MM.1S (cell line): ENCODE data around the gene SMIM17.

Experiments used
- DNase-seq: peaks from one replicate; pipeline ENCODE4 v3.0.0-alpha.2; 2015
- H2AFZ ChIP-seq: fragments of 300-600 bp; sonication (generic); 2 replicates; pipeline ENCODE4 v1.6.0; 2016; ENCODE audit warnings: antibody characterized with exemption, low read length
- H3F3A ChIP-seq: fragments of 300-600 bp; sonication (generic); 2 replicates; pipeline ENCODE4 v1.6.1; 2016; ENCODE audit warnings: mild to moderate bottlenecking, antibody characterized with exemption, low read length, moderate library complexity, mixed read lengths; ENCODE audit not compliant: insufficient read depth
- H3K27ac ChIP-seq: fragments of 300-600 bp; sonication (generic); 2 replicates; pipeline ENCODE4 v1.5.1; 2016; ENCODE audit warnings: mild to moderate bottlenecking, low read length
- H3K27me3 ChIP-seq: fragments of 300-600 bp; sonication (generic); replicated peaks from 2 replicates; pipeline ENCODE4 v1.6.0; 2016; ENCODE audit warnings: low read length; ENCODE audit not compliant: insufficient read depth
- H3K36me3 ChIP-seq: fragments of 300-600 bp; sonication (generic); replicated peaks from 2 replicates; pipeline ENCODE4 v1.6.1; 2016; ENCODE audit warnings: mild to moderate bottlenecking, low read length, mixed read lengths; ENCODE audit not compliant: insufficient read depth
- H3K4me1 ChIP-seq: fragments of 300-600 bp; sonication (generic); 2 replicates; pipeline ENCODE4 v1.6.1; 2016; ENCODE audit warnings: low read length, mixed read lengths
- H3K4me2 ChIP-seq: fragments of 300-600 bp; sonication (generic); 2 replicates; pipeline ENCODE4 v1.6.0; 2016; ENCODE audit warnings: low read depth, low read length
- H3K4me3 ChIP-seq: fragments of 300-600 bp; sonication (generic); 2 replicates; pipeline ENCODE4 v1.5.1; 2016; ENCODE audit warnings: low read length, mixed read lengths
- H3K79me2 ChIP-seq: fragments of 300-600 bp; sonication (generic); 2 replicates; pipeline ENCODE4 v1.6.1; 2016; ENCODE audit warnings: mixed run types, low read length, mixed read lengths
- H3K9ac ChIP-seq: fragments of 300-600 bp; sonication (generic); 2 replicates; pipeline ENCODE4 v1.6.1; 2016; ENCODE audit warnings: low read length, mixed read lengths
- H3K9me2 ChIP-seq: fragments of 300-600 bp; sonication (generic); replicated peaks from 2 replicates; pipeline ENCODE4 v1.6.1; 2016; ENCODE audit warnings: mild to moderate bottlenecking, low read length, mixed read lengths; ENCODE audit not compliant: insufficient read depth
- H3K9me3 ChIP-seq: fragments of 300-600 bp; sonication (generic); replicated peaks from 2 replicates; pipeline ENCODE4 v1.6.1; 2016; ENCODE audit warnings: mild to moderate bottlenecking, low read length, mixed read lengths; ENCODE audit not compliant: insufficient read depth
- H4K20me1 ChIP-seq: fragments of 300-600 bp; sonication (generic); 2 replicates; pipeline ENCODE4 v1.6.1; 2016; ENCODE audit warnings: mild to moderate bottlenecking, low read length, moderate library complexity, mixed read lengths; ENCODE audit not compliant: insufficient read depth
- CTCF ChIP-seq: fragments of 300-600 bp; sonication (generic); IDR thresholded peaks from 2 replicates; pipeline ENCODE4 v1.5.1; 2016; ENCODE audit warnings: antibody characterized with exemption, low read length, mixed read lengths
- EZH2 ChIP-seq: fragments of 300-600 bp; sonication (generic); optimal IDR thresholded peaks from 2 replicates; pipeline ENCODE3; 2017; ENCODE audit warnings: low read depth, mild to moderate bottlenecking, antibody characterized with exemption, low read length, mixed read lengths
- EZH2phosphoT487 ChIP-seq: fragments of 300-600 bp; sonication (generic); IDR thresholded peaks from 2 replicates; pipeline ENCODE4 v1.6.1; 2018; ENCODE audit warnings: antibody characterized with exemption, low read length

Gene SMIM17

GRCh38 chr19:56611288-56611687, 31.7 kb upstream of the SMIM17 start:
- no peak overlapping the region for H3K4me2 ChIP-seq
- no peak overlapping the region for H3K27ac ChIP-seq
- no peak overlapping the region for H3K9ac ChIP-seq
- no peak overlapping the region for H3K4me3 ChIP-seq
- H4K20me1 ChIP-seq: no peaks in the 10 kb centered on the region
- H3K4me1 ChIP-seq: no peaks in the 10 kb centered on the region
- DNase-seq: no peak
- no peaks in the 10 kb centered on the region for H3K9me3 ChIP-seq
- H3K27me3 ChIP-seq: no peaks in the 10 kb centered on the region
- no peaks in the 10 kb centered on the region for H3K9me2 ChIP-seq
- H3K79me2 ChIP-seq: no peaks in the 10 kb centered on the region
- TF ChIP-seq EZH2phosphoT487 (no peak), EZH2 (no peak), CTCF (no peak)
- H3F3A ChIP-seq: no peaks in the 10 kb centered on the region
- no peaks in the 10 kb centered on the region for H3K36me3 ChIP-seq
- H2AFZ ChIP-seq: no peak overlapping the region

DNA sequence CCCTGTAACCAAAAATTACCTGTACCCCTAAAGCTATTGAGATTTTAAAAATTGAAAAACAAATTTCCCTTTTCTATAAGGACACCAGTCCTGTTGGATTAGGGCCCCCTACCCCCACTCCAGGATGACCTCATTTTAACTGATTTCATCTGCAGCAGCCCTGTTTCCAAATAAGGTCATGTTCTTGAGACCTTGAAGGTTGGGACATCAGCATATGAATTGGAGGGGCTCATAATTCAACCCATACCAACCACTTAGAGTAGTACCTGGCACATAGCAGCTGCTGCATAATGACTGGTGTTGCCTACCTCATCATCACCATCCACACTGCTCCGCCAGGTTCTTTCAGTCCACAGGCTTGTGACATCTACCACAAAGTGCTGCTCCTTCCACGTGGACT, 30.2 kb upstream of the SMIM17 start:
- no peak overlapping the region for H2AFZ ChIP-seq
- H3K27me3 ChIP-seq: no peaks in the 10 kb centered on the region
- no peak for DNase-seq
- no peak overlapping the region for H3K9ac ChIP-seq
- no peaks in the 10 kb centered on the region for H3K36me3 ChIP-seq
- H3K9me2 ChIP-seq: no peaks in the 10 kb centered on the region
- no peak overlapping the region for H3K4me3 ChIP-seq
- no peaks in the 10 kb centered on the region for H3K9me3 ChIP-seq
- TF ChIP-seq CTCF: no peak
- no peak for TF ChIP-seq EZH2phosphoT487
- no peak for TF ChIP-seq EZH2
- H4K20me1 ChIP-seq: no peaks in the 10 kb centered on the region
- no peaks in the 10 kb centered on the region for H3F3A ChIP-seq
- no peaks in the 10 kb centered on the region for H3K79me2 ChIP-seq
- no peak overlapping the region for H3K27ac ChIP-seq
- H3K4me1 ChIP-seq: no peaks in the 10 kb centered on the region
- H3K4me2 ChIP-seq: no peak overlapping the region

DNA sequence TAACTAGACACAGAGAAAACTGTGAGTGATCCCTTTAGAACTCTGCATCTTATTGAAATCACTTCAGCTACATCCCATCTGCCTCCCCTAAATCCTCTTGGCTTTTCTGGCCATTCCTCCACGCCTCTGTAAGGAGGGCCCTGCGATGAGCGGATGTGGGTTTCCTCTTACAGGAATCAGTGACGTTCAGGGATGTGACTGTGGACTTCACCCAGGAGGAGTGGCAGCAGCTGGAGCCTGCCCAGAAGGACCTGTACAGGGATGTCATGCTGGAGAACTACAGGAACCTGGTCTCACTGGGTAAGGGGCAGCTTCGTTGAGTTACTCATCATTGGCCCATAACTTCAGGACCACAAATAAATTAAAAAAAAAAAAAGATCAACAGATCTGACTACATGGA, 29.3 kb upstream of the SMIM17 start:
- Histone ChIP-seq H3K9me3 (no peaks in the 10 kb centered on the region), H3K79me2 (no peaks in the 10 kb centered on the region), H3K9me2 (no peaks in the 10 kb centered on the region), H3K4me3 (no peak overlapping the region), H3K4me2 (no peak overlapping the region), H3F3A (no peaks in the 10 kb centered on the region), H3K27me3 (no peaks in the 10 kb centered on the region), H3K36me3 (no peaks in the 10 kb centered on the region), H3K27ac (no peak overlapping the region), H3K9ac (no peak overlapping the region), H2AFZ (no peak overlapping the region), H3K4me1 (no peaks in the 10 kb centered on the region), H4K20me1 (no peaks in the 10 kb centered on the region)
- TF ChIP-seq EZH2phosphoT487 (no peak), CTCF (no peak), EZH2 (no peak)
- DNase-seq: no peak

DNA sequence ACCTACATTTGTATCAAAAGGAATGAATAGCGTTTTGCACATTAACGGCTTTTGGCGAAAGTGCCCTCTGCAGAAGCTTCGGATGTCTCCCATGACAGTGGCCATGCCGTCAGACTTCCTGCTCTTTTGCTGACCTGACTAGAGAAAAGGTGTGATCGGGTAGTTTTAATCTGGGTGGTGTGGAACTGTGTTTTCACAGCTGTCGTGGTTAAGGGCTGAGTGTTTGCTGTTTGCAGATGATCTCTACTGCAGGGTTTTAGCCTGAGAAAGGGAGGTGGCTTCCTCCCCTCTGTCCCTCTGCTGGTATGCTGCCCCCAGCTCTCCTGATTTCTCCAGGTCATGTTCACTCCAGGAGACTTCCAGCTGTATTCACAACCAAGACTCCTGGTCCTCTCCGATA, 25.4 kb upstream of the SMIM17 start:
- no peaks in the 10 kb centered on the region for H3K27me3 ChIP-seq
- no peak overlapping the region for H3K27ac ChIP-seq
- DNase-seq: no peak
- H3K9me3 ChIP-seq: no peaks in the 10 kb centered on the region
- no peaks in the 10 kb centered on the region for H4K20me1 ChIP-seq
- no peak overlapping the region for H3K4me2 ChIP-seq
- H2AFZ ChIP-seq: no peak overlapping the region
- H3K9me2 ChIP-seq: no peaks in the 10 kb centered on the region
- no peak overlapping the region for H3K9ac ChIP-seq
- no peak overlapping the region for H3K4me3 ChIP-seq
- no peaks in the 10 kb centered on the region for H3K4me1 ChIP-seq
- no peaks in the 10 kb centered on the region for H3F3A ChIP-seq
- no peaks in the 10 kb centered on the region for H3K79me2 ChIP-seq
- no peak for TF ChIP-seq EZH2
- no peak for TF ChIP-seq CTCF
- no peak for TF ChIP-seq EZH2phosphoT487
- H3K36me3 ChIP-seq: no peaks in the 10 kb centered on the region; the same call in 1 of the 2 replicates
